HG02885 (cell line): Measurements from ENCODE around the gene D2HGDH.

ENCODE experiments used
- ATAC-seq: cut with Tn5 transposase; IDR thresholded peaks from one replicate; pipeline ENCODE4 v1.9.1; 2021; ENCODE audit warnings: mild to moderate bottlenecking; ENCODE audit not compliant: unreplicated experiment, poor library complexity

The D2HGDH gene

GRCh38 chr2:241767464-241768250 lies 33.2 kb downstream of the D2HGDH start:
- no peak for ATAC-seq

GRCh38 chr2:241768251-241768711 lies 33.9 kb downstream of the D2HGDH start:
- ATAC-seq: no peak

GRCh38 chr2:241768850-241769249 lies 34.4 kb downstream of the D2HGDH start:
- ATAC-seq: no peak

- no peak for ATAC-seq
Observed at GRCh38 chr2:241769819-241770184, 35.4 kb downstream of the D2HGDH start.

GRCh38 chr2:241770185-241770935 lies 35.9 kb downstream of the D2HGDH start:
- no peak for ATAC-seq

GRCh38 chr2:241770936-241771285 lies 36.5 kb downstream of the D2HGDH start:
- no peak for ATAC-seq

GRCh38 chr2:241771286-241772062 lies 37.0 kb downstream of the D2HGDH start:
- ATAC-seq: no peak

GRCh38 chr2:241772063-241772499 lies 37.7 kb downstream of the D2HGDH start:
- no peak for ATAC-seq

GRCh38 chr2:241773511-241774418 lies 39.3 kb downstream of the D2HGDH start:
- ATAC-seq: no peak

- no peak for ATAC-seq
Observed at GRCh38 chr2:241774419-241775222, 40.2 kb downstream of the D2HGDH start.

- no peak for ATAC-seq
Observed at GRCh38 chr2:241775223-241776177, 41.1 kb downstream of the D2HGDH start.

- ATAC-seq: no peak
Observed at GRCh38 chr2:241776336-241777169, 42.1 kb downstream of the D2HGDH start, which contains the start of gene GAL3ST2. TSS of gene GAL3ST2 (plus strand) at chr2:241776822. CDS start at chr2:241776956, 134 bp downstream.

- no peak for ATAC-seq
Observed at GRCh38 chr2:241777170-241777685, 42.8 kb downstream of the D2HGDH start.

- ATAC-seq: no peak
Observed at GRCh38 chr2:241777686-241778627, 43.5 kb downstream of the D2HGDH start.

- no peak for ATAC-seq
Observed at GRCh38 chr2:241780939-241781569, 46.6 kb downstream of the D2HGDH start.
